Fibroblast of skin of right biceps (primary cell): ENCODE measurements around the gene SYPL2.

Experiments
- DNase-seq: peaks from one replicate; pipeline ENCODE4 v3.0.0-alpha.2; 2013

Gene SYPL2

GRCh38 chr1:109466452-109467300 lies at the start of gene SYPL2:
SYPL2 (plus strand) TSS chr1:109466546; CDS start chr1:109466844, 298 bp downstream.
- DNase-seq, result no peak

GRCh38 chr1:109423498-109423897 lies 42.8 kb upstream of the SYPL2 start:
- DNase-seq, result no peak

DNA sequence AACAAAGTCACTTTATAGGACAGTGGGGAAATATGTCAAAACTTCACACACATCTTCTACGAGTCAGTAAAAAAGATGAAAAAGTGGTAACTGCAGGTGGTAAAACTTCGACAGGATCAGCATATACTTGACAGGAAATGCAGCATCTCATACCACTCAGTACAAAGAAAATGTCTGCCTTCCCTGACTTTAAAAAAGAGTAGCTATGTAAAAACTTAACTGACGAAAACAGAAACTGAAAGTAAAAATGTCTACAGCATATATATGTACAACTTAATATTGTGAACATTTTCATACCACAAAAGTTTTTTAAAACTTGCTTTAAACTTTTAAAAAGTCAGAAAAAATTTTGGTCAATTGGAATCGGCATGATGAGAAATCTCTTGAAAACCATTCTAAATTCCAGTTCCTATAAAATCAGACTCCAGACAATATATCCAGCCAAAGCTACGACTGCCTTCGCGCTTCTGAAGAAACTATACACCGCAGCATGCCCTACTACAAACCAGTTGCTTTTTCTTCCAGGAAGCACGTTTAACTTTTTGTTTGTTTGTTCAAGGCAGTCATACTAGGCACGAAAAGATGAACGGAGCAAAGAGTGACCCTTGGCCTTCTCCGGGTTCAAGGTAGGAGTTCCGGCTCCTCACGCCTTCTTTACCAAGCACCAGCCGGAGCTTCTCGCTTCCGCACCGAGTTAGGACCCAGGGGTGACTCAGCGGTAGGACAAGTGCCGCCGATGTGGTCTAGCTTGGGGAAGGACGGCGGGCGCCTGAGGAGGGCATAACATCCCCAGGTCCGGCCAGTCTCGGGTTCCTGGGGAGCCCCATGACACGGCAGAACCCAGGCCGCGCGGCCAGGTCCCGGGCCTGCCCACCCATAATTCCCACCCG lies 40.7 kb upstream of the SYPL2 start:
- peak; percentile 47 for DNase-seq

DNA sequence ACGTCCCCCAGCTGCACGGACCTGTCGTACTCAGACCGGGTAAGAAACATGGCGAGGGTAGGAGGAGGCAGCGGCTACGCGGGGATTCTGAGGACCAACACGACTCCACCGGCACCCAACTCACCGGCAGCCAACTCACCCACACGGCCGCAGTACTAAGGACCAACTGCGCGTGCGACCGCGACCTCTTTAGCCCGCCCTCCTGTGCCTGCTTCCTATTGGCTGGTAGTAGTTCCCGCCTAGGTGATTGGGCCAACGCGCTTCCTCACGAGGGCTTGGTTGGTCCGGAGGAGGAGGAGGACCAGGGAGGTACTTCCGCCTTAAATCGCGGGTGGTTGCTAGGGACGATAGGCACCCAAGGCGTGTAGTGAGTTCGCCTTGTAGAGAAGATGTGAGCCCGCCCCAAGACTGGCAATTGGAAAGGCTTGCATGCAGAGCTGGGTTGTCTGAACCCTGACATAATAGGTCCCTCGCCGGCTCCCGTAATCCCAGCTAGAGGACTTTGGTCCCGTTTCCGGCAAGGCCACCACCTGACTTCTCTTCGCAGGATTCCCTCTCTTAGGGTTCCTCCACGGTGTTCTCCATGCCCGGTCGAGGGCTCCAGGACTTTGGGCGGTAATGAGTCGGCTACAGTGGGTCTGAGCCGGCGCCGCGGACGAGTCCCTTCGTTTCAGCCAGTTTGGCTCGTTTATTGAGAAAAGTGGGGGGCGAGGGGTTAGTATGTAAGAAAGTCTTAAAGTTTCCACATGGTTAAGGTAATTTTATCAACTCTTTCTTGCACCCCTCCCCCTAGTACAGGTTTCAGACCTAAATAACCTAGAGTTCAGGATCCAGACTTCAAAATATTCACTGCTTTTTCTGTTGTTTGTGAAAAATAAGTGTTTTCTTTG lies 39.8 kb upstream of the SYPL2 start, which contains the start of gene PSMA5:
Gene PSMA5, minus strand, starts transcription at position 168 of the 890 bp plus-strand sequence. Its CDS starts 118 bp downstream, at position 50.
- DNase-seq, result peak; percentile 99

GRCh38 chr1:109427171-109427467 lies 39.2 kb upstream of the SYPL2 start:
- DNase-seq, result no peak

GRCh38 chr1:109432336-109432735 lies 34.0 kb upstream of the SYPL2 start:
- peak; percentile 71 for DNase-seq

- no peak for DNase-seq
Measured at GRCh38 chr1:109433322-109433721, 33.0 kb upstream of the SYPL2 start.

DNA sequence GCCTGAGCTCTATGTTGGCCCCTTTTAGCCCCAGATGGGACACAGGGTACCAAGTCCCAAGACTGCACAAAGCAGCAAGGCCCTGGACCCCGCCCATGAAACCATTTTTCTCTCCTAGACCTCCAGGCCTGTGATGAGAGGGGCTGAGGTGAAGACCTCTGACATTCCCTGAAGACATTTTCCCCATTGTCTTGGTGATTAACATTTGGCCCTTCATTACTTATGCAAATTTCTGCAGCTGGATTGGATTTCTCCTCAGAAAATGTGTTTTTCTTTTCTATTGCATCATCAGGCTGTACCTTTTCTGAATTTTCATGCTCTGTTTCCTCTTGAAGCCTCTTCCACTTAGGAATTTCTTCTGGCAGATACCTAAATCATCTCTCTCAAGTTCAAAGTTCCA lies 31.9 kb upstream of the SYPL2 start:
- DNase-seq, result no peak

GRCh38 chr1:109438798-109439297 lies 27.5 kb upstream of the SYPL2 start:
- DNase-seq, result peak; percentile 93

GRCh38 chr1:109441069-109441468 lies 25.3 kb upstream of the SYPL2 start:
- peak; percentile 19 for DNase-seq

- no peak for DNase-seq
Measured at GRCh38 chr1:109443476-109443875, 22.9 kb upstream of the SYPL2 start.

GRCh38 chr1:109444346-109444745 lies 22.0 kb upstream of the SYPL2 start:
- no peak for DNase-seq

- peak; percentile 38 for DNase-seq
Measured at GRCh38 chr1:109445949-109446695, 20.2 kb upstream of the SYPL2 start.

- DNase-seq, result no peak
Measured at GRCh38 chr1:109447524-109447923, 18.8 kb upstream of the SYPL2 start.

GRCh38 chr1:109454497-109455133 lies 11.7 kb upstream of the SYPL2 start:
- DNase-seq, result no peak

GRCh38 chr1:109457819-109458218 lies 8.5 kb upstream of the SYPL2 start:
- no peak for DNase-seq

- no peak for DNase-seq
Measured at GRCh38 chr1:109466125-109466451, 258 bp upstream of the SYPL2 start.

GRCh38 chr1:109467301-109467777 lies 993 bp downstream of the SYPL2 start:
- no peak for DNase-seq

GRCh38 chr1:109468061-109468460 lies 1.7 kb downstream of the SYPL2 start:
- DNase-seq, result no peak

GRCh38 chr1:109468903-109469302 lies 2.6 kb downstream of the SYPL2 start:
- no peak for DNase-seq

- DNase-seq, result no peak
Measured at GRCh38 chr1:109470245-109470644, 3.9 kb downstream of the SYPL2 start.
